22Rv1 (cell line): ENCODE data around the gene CRAMP1.

Source experiments
- CTCF ChIP-seq: fragments of 450-650 bp; IDR thresholded peaks from 2 replicates; pipeline ENCODE4 v1.5.1; 2017; ENCODE audit warnings: mild to moderate bottlenecking
- ZFX ChIP-seq: fragments of 450-650 bp; IDR thresholded peaks from 2 replicates; pipeline ENCODE4 v1.6.1; 2017; ENCODE audit warnings: antibody characterized with exemption, borderline replicate concordance

GRCh38 chr16:1590930-1591705 lies 21.0 kb upstream of the CRAMP1 start:
- TF ChIP-seq CTCF: no peak
- TF ChIP-seq ZFX: no peak
